GM19025 (cell line): ENCODE results near the gene CNNM2.

ENCODE experiments used
- ATAC-seq: cut with Tn5 transposase; IDR thresholded peaks from one replicate; pipeline ENCODE4 v1.9.1; 2021; ENCODE audit warnings: mild to moderate bottlenecking, low read depth, moderate library complexity; ENCODE audit not compliant: unreplicated experiment

The CNNM2 gene

DNA sequence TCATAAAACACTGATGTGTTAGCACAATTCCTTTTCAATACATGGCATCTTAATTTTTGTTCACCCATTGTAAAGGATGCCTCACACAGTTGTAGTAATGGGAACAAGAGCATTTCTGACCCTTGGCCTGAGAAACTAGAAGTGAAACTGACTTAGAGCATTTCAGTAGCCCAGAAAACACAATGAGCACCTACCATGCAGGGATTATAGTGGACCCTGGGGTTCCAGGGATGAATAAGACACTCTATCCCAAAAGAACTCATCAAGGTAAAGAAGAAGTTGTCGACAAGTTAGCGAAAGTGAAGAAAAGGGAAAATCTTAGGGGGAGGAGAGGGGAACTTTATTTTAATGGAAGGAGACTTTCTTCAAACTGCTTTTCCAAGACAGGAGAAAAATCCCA, 149.4 kb downstream of the CNNM2 start:
- no peak for ATAC-seq

DNA sequence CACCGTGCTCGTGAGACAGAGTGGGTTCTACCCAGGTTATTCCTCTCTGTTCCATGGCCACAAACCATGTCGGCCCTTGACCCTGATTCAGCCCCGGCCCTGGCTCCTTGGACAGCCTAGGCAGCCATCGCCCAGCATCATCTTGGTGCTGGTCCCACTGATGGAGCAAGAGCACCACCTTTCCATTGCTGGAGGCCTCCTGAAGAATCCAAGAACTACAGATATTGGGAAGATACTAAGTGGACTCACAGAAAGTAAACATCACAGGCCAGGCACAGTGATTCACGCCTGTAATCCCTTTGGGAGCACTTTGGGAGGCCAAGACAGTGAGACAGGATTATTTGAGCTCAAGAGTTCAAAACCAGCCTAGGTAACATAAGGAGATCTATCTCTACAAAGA, 149.9 kb downstream of the CNNM2 start:
- no peak for ATAC-seq

DNA sequence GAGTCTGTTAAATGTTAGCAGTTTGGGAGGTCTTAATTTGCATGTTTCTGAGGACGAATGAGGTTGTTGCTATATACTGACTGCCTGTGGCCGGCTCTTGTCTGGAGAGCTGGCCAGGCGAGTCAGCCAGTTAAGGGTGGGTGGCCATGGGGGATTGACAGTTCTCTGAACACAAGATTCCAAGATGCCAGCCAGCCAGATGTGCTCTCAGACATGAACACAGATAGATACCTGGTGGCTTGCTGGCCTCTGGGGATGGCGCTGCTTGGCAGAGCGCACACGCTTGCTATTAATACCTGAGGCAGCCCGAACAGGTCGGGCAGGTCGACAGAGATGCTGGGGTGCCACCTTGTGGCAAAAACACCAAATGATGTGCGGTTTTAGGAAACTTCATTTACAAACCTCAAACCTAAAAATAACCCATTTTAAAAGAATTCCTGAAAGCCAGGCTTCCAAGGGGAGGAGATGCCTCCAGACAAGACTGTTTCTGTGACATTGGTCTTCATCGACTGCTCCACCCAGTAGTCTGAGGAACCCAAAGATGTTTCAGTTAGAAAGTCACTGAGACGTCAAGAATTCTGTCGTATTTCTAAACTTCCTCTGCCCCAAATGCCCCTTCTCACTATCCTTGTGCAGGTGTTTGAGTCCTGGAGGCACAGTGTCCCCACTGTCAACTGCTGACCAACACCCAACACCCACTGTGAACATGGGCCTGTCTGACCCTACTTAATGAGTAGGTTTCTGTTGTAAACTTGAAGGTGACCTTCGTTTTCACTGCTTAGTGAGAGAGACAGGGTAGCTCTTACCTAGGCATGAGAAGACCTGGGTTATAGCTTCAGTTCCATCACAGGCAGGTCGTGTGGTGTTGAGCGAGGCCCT, 151.6 kb downstream of the CNNM2 start:
- ATAC-seq, result peak; percentile 54

DNA sequence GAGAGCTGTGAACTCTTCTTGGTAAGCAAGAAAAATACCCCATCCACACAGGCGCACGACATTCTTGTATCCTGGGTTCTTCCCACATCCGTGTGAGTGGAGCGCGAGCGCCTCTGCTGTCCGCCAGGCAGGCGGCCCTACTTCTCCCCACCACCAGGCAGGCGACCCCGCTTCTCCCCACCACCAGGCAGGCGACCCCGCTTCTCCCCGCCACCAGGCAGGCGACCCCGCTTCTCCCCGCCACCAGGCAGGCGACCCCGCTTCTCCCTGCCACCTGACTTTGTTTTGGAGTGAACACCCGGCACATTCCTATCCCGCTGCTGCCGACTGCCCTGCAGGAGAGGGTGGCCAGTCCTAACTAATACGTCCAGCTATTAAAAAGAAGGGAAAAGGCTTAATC, 154.2 kb downstream of the CNNM2 start:
- no peak for ATAC-seq

GRCh38 chr10:103072891-103073290, 154.8 kb downstream of the CNNM2 start:
- ATAC-seq, result no peak

DNA sequence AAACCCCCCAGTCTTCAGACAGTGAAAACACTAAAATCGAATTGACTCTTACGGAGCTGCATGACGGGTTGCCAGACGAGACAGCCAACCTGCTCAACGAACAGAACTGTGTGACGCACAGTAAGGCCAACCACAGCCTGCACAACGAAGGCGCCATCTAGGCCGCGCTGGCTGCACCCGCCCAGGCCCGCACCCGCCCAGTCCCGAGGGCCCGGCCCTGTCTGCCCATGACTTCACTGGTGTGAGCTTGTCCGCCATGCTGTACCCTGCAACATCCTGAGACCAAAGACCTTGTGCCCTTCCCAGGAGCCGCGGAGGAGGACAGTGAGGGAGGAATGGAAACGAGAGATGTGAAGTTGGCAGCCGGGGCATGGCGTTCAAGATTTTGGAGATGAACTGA, 158.9 kb downstream of the CNNM2 start:
- ATAC-seq, result no peak

DNA sequence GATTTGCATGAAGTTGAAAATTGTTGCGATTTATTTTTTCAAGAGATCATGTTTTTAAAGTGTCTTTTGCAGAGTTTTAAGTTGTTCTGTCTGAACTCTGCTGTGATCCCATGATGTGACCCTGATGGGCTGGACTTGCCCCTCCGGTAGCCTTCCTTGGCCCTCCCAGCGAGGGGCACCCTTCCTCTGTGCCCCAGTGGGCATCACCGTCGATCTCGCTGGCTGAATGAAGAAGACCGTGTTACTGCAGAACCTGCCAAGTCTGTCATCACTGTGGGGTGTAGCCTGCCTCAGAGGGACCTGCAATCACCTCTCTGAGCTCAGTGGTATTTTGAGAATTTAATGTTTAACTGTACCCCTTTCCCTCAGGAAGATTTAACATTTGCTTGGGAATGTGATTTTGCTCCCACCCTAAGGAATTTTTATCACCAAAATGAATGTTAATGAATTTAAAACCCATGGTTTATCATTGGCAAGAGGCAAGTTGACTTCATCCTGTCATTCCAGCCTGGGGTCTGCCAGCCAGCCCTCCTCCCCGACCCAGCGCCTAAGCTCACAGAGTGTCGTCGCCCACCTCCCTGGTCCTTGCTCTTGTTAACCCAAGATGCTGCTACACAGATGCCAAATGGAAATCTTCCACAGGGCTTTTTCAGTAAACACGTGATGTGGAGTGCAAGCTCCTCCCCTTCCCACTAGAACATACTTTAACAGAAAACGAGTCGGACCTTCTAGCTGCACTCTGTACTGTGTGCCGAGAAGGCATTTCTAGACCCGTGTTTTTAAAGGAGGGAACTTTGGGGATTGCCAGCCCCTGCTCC, 159.6 kb downstream of the CNNM2 start:
- no peak for ATAC-seq

DNA sequence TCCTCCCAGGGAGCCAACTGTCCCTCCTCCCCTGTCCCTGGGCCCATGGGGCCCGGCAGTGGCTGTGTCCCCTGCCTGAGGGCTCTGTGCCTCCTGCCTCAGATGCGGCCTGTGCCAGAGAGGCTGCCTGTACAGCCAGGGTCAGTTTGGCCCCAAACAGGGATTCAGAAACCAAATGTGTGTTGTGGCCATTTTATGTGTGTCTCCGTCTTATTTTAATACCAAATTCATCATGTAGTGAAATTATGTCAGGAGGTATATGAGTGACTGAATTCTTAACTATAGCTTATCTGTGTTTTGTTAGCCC, 160.2 kb downstream of the CNNM2 start:
- ATAC-seq, result no peak

DNA sequence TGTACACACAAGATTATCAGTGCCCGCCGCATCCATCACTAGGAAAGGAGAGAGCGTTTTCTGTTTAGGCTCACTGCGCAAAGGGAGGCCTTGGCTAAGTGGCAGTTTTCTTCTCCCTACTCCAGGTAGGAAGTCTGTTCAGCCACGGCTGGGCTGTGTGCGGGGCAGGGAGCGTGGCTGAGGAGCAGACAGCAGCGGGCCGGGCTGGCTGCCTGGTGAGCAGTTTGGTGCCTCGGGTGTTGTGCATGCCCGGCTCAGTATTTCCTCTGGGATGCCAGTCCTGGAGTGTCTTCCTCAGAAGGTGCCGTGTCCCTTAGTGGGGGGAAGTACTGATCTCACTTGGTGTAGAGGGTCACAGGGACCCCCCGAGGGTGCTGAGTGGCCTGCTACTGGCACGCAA, 160.6 kb downstream of the CNNM2 start:
- no peak for ATAC-seq

DNA sequence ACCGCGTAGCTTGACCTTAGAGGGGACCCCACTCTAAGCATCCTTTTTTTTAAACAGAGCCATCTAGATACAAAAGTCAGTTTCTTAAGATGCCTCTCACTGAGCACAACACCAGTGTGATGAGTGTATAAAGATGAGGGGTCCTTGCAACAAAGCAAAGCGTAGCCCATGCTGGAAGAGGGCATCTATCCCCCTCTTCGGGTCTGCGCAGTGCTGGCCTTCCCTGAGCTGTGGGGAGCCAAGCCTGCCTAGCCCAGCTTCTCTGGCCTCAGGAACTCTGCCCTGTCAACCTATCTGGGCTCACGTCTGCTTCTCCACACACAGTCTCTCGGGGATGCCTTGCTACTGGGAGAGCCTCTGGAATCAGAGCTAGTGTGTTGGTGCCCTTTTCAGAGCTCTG, 161.0 kb downstream of the CNNM2 start:
- ATAC-seq, result no peak

DNA sequence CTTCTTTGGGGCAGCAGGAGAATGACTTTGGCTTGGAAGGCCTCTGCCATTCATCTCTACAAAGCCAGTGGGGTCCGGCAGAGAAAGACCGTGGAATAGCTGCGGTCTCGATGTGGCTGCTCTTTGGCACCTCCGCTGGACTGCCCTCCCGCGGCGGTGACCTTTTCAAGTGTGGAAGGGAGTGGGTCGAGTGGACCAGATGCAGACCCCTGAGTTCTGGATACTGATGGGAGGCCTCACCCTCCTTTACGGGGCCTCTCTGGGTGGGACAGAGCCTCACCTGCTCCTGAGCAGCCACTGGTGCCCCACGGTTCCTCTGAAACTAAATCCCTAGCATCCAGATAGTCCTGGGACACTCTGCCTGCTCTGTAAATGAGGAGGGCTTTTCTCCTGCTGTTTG, 161.9 kb downstream of the CNNM2 start:
- ATAC-seq, result no peak

DNA sequence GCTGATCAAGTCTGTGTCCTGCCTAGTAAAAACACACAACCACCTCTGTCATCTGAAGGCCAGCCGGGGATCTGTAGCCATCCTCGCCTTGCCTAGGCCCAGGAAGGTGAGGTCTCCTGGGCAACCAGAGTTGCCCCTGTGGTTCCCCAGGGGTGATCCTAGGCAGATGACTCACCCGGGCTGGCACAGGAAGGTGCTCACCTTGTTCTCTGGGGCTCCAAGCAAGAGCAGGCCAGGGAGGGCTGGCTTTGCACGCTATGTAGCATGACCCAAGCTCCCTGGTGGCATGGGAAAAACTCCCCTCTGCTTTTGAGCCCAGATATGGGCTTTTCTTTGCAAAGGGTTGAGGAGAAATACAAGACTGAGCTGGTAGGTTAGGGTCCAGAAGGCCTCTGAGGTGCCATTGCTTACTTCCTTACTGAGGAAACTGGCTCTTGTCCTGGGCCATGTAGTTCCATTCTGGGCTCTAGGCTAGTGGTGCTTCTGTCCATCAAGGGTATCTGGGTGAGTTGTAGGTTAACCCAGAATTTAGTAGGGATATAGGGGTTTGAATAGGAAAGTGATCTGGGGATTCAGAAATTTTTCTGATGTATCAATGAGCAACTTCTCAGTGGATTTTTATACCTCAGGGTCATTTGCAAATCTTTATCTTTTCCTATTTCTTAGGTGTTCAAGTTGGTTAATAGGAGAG, 162.9 kb downstream of the CNNM2 start:
- ATAC-seq, result no peak

GRCh38 chr10:103082683-103083082, 164.6 kb downstream of the CNNM2 start:
- ATAC-seq, result no peak

GRCh38 chr10:103083266-103083976, 165.3 kb downstream of the CNNM2 start:
- ATAC-seq, result no peak

DNA sequence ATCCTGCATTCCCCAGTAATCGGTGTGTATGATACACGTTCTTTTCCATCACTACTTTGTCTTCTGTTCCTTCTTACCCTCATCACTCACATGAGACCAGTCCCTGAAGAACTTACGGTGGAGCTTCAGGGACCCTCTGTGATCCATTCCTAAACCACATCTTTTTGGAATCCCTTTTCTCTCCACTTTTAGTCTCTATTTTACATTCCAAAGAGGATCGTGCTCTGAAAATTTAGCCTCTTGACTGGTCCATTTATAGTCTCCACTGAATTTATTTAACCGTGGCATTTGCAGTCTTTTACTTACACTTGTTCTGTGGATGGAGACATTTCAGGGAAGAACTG, 165.9 kb downstream of the CNNM2 start:
- no peak for ATAC-seq

GRCh38 chr10:103086261-103086660, 168.2 kb downstream of the CNNM2 start:
- ATAC-seq, result no peak

GRCh38 chr10:103086799-103087198, 168.7 kb downstream of the CNNM2 start:
- no peak for ATAC-seq

GRCh38 chr10:103089493-103089892, 171.4 kb downstream of the CNNM2 start:
- ATAC-seq, result no peak

DNA sequence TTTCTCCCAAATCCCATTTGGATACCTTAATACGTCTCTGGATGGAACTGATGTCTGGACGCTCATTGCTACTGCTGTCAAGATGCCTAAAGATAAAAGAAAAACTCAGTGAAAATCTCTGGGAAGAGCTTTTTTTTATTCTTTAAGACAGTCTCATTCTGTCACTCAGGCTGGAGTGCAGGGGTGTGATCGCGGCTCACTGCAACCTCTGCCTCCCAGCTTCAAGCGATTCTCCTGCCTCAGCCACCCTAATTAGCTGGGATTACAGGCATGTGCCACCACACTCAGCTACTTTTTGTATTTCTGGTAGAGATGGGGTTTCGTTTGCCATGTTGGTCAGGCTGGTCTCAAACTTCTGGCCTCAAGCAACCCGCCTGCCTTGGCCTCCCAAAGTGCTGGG, 172.8 kb downstream of the CNNM2 start:
- no peak for ATAC-seq

DNA sequence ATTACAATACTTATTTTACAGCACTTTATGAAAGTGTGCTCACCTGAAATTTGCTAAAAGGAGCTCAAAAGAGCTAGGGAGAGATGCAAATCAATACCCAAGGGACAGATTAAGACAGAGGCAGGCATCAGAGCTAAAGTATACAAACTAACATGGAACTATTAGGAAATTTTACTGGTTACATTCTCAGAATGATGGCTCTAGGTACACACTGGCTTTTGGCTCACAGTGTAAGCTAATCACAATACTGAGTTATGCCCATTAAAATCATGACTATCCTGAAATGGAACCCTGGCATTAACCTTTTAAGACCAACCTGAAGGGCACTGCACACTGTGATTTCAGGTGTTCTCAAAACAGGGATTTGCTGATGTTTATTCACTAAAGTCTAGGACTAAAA, 176.9 kb downstream of the CNNM2 start:
- no peak for ATAC-seq

DNA sequence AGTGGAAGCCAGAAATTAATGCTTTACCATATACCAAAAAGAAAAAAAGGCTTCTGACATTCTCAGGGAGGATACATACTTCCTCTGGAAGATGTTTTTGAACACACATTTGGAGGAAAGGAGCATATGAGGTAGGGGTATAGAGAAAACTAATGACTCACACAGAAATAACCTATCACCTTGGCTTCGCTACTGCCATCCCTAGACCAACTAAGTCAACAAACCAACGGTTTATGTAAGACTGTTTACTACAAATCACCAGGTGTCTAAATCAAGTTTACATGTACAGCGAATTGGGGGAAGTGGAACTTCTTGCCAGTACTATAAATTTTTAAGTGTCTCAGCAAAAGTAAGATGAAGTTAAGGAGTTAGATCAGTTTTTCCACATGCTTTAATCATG, 178.0 kb downstream of the CNNM2 start:
- ATAC-seq, result no peak
